Vein endothelial cell (primary cell): Measurements from ENCODE around the gene AGO3. TPM values are rescaled to one million over a fixed set of nuclear protein-coding genes. Genes with fewer than 3 reads are reported as not detected.

Source experiments
- total RNA-seq: library from RNA; depleted of rRNA; stranded (reverse); fragments of >200 nt; gene quantifications from 2 replicates; pipeline ENCODE4 v1.2.3, GENCODE V29; 2012

The AGO3 gene
- total RNA-seq, result 12.1 and 16.1 TPM in 2 replicates

DNA sequence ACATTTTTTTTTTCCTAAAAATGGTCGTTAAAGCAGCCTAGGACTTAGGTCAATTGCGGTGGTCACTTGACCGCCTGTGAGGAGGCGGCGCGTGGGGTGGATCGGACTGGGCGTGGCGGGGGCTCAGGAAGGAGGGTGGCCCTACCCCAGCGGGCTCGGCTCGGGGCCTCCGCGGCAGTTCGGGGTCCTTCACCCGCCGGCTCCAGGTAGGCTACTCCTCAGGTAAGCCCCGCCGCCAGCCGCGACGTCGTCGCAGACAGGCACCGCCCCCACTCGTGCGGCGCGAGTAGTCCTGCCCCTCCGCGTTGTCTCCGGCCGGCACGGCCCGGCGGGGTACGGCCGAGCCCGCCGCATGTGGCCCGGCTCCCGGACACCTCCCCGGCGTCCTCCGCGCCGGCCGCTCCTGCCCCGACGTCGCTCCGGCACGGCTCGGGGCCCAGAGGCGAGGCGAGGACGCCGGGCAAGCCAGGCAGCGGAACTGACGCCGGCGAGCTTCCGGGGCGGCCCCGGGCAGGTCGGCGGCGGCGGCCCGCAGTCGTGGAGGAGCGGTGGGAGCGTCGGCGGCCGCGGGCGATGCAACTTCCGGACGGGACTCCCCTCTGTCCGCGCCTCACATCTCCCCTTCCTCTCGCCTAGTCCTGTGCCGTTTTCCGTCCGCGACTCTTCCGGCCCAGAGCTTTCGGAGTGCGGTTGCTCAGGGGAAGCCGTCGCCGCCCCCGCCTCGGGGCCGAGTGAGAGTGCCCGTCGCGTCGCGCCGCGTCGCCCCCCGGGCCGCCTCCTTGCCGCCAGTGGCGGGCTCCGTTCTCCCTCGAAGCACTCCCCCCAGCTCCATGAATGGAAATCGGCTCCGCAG is at the start of gene AGO3:
Gene AGO3, plus strand, starts transcription at position 513 of the 853 bp plus-strand sequence. Its CDS starts 322 bp downstream, at position 835.

DNA sequence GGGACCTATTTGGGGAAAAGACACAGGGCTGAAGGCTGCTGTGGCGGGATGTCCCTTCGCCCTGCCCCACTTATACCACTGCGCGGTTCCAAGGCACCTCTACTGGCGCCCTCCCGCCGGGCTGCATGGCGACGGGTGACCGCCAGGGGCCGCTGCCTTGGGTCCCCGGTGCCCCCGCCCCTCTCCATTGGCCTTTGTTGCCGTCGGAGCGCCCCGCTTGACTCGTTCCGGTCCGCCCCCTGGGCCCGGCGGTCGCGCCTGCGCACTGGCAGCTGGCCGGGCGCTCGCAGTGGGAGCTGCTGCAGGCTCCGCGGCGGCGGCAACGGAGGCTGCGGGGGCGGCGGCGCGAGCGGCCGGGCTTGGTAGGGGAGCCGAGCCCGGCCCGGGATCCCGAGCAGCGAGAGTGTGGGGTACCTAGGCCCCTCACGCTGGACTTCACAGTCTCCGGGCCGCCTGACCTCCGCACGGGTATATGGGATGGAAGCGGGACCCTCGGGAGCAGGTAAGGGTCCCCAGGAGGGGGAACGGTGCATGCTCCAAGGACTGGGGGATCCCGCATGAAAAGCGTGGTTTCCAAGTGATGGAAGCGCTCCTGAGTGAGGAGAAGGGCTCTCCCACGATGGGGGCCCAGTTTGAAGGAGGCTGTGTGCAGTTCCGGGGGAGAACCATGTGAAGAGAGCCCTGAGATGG is 47.8 kb upstream of the AGO3 start, which contains the start of gene AGO1:
Gene AGO1, plus strand, starts transcription at position 265 of the 690 bp plus-strand sequence. Its CDS starts 213 bp downstream, at position 478.

DNA sequence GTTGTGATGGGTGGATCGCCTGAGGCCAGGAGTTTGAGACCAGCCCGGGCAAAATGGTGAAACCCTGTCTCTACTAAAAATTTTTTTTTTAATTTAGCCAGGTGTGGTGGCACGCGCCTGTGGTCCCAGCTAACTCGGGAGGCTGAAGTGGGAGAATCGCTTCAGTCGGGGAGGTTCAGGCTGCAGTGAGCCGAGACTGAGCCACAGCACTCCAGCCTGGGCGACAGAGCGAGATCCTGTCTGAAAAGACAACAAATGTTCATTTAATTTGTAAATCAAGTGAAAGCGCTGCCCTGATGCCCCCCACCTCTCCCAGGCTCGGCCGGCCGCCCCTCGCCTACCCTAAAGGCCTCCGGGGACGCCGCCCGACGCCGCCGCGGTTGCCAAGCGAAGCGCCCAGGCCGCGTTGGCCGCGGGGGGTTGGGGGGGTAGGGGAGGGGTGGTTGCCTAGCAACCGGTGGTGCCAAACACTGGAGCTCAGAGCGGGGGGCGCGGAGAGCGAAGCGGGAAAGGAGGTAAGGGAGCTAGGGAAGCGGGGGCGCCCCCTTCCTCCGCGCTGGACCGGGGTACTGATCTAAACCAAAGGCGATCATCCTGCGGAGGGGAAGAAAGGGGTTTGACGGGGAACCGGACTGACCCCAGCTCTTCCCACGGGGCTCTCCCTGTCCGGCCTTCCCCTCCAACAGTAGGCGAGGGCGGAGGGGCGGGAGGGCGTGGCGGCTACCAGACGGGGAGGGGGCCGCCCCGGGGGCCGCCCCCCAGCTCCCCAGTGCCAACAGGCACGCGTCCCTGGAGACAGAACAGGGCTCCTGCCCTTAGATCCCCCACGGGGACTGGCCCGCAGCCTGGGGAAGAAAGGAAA is 153.0 kb downstream of the AGO3 start, which contains the start of gene TEKT2:
Gene TEKT2, plus strand, starts transcription at position 460 of the 862 bp plus-strand sequence. CDS start 828 bp downstream, outside the sequence.

DNA sequence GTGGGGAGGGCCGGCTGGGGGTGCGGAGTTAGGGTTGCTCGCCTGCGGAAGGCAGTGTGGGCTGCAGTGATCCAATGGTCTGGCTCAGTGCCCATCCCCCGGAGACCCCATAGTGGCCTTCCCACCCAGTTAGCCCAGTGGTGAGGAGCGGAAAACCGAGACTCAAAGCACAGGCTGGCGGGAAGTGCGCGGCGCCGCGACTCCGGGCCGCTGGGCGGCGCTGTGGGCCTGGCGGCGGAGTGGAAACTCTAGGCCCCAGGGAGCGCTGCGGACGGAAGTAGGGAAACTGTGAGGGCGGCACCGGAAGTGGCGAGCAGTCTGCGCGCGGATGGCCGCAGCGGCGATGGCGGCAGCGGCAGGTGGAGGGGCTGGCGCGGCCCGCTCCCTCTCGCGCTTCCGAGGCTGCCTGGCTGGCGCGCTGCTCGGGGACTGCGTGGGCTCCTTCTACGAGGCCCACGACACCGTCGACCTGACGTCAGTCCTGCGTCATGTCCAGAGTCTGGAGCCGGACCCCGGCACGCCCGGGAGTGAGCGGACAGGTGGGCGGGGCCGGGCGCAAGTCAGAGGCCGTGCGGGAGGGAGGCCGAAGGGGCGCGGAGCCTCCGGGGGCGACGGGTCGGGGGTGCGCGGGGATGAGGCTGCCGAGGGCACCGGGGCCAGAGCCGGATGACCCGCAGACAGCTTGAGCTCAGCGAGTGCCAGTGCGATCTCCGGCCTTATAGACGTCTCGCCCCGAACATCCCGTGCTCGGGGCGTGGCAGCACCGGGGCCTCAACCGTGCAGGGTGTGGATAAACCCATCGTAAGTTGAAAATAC is 157.9 kb downstream of the AGO3 start, which contains the start of gene ADPRS:
Gene ADPRS, plus strand, starts transcription at position 316 of the 816 bp plus-strand sequence. Its CDS starts 13 bp downstream, at position 329.

Other genes starting within 250 kb of the AGO3 start
- gene C1orf216, start 212.2 kb upstream of the AGO3 start, total RNA-seq, result 15.4 and 18.7 TPM in 2 replicates
- gene CLSPN, start 161.1 kb upstream of the AGO3 start, total RNA-seq, result 7.5 and 21.4 TPM in 2 replicates
- gene AGO4, start 123.1 kb upstream of the AGO3 start, total RNA-seq, result 19.0 and 23.2 TPM in 2 replicates
- 31.0 and 32.3 TPM in 2 replicates for gene AGO1, start 47.9 kb upstream of the AGO3 start, total RNA-seq
- gene TEKT2, start 153.0 kb downstream of the AGO3 start, total RNA-seq, result 0.10 and 0.33 TPM in 2 replicates
- 25.7 and 33.6 TPM in 2 replicates for gene ADPRS, start 157.8 kb downstream of the AGO3 start, total RNA-seq
- 2.4 and 2.6 TPM in 2 replicates for gene COL8A2, start 194.1 kb downstream of the AGO3 start, total RNA-seq
- 96.0 and 99.6 TPM in 2 replicates for gene TRAPPC3, start 218.4 kb downstream of the AGO3 start, total RNA-seq
- gene MAP7D1, start 225.1 kb downstream of the AGO3 start, total RNA-seq, result 188 and 205 TPM in 2 replicates